ENCODE measurements around the gene NHSL1.

NHSL1 gene

DNA sequence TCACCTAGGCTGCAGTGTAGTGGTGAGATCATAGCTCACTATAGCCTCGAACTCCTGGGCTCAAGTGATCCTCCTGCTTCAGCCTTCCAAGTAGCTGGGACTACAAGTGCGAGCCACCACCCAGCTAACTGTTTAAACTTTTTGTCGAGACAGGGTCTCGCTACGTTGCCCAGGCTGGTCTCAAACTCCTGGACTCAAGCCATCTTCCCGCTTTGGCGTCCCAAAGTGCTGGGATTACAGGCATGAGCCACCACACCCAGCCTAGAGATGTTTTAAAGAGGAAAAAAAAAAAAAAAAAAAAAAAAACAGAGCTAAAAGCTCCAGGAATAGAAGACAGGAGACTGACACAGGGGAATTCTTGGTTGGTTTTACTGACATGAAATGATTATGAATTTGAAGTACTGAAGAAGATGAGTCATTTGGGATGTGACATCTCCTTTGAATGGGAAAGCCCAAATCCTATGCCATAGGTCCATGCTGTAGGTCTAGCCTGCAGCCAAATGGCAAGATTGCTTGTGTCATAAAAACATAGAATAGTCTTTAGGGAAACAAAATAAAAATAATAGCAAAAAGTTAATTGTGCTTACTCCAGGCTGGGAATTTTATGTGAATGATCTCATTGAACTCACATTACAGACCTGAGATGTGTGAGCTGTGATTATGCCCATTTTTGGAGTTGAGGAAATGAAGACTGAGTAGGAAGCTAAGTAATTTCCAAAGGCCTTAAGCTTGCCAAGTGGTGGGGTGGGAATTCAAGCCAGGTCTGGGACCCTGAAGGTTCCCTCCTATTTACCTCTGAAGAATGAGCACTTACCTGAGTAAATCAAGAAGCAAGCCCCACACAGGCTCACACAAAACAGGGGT is 24.3 kb upstream of the NHSL1 start:
- no peak for DNase-seq

DNA sequence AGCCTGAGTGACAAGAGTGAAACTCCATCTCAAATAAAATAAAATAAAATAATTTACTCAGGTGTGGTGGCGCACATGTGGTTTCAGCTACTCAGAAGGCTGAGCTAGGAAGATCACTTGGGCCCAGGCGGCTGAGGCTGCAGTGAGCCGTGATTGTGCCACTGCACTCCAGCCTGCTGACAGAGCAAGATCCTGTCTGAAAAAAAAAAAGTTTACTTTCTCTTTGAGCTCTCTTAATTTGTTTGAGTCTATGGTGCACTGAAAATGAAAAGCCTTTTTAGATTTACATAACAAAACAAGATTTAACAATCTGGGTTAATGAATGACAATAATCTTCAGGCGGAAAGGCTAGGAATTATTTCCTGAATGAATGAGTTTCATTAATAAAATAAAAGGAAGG is 23.3 kb upstream of the NHSL1 start:
- DNase-seq: no peak

DNA sequence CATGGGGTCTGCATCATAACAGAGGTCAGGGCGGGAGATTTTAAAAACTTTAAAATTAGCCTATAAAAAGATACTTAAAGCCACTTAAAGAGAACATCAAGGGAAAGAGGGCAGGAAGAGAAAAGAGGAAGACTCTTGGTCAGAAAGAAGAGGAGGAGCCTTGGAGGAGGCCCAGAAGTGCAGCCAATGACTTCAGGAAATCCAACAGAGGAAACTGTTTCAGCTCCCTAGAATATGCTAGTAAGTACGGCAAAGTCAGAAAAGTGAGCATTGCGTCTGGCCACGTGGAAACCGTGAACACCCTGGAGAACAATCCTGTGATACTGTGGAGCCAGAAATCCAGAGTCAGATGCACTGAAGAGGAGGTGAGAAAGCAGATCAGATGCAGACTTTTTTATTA is 22.5 kb upstream of the NHSL1 start:
- DNase-seq: no peak

DNA sequence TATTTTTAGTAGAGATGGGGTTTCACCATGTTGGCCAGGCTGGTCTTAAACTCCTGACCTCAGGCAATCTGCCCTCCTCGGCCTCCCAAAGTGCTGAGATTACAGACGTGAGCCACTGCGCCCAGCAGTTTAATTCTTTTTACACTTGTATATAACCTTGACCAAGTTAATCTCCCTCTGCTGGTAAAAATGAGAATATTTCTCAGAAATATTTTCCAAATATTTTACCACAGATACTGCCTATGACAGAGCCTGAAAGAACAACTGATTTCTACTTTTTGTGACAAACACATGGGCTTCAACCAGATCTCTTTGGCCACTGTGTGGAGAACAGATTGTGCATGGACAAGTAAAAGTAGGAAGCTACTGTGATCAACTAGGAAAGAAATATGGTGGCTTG is 21.2 kb upstream of the NHSL1 start:
- no peak for DNase-seq

DNA sequence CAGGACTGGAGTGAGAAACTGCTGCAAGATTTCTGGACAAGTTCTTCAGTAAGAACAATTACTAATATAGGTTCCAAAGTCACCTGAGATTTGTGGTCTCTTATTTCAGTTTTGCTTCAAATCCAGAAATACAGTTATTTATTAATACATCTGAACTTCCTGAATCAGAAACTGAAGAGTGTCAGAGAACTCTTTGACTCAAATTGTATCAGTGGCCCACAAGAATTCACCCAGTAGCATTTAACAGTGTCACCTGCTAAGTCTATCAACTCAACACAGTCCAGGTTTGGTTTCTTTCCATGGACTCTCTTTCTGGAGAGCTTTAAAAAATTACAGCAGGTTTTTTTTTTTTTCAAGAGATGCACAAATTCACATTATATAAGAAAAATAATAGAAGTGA is 18.8 kb upstream of the NHSL1 start:
- DNase-seq: no peak

DNA sequence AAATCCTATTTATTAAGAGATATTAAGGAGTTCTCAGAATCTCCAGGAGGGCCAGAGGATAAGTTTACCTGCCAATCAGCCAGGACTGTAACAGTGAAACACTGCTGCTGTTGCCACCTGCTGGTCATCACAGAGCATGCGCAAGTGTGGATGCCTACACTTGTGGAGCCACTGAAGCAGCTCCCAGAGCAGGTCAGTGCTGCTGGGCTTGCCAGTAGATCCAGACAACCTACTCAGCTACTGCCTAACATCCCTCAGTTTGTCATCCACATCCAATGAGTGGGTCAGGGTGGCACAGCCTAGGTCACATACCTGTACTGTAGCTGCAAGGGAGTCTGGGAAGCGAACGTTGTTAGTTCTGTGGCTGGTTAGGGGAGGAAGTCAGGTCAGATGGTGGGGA is 18.3 kb upstream of the NHSL1 start:
- peak; percentile 79 for DNase-seq

DNA sequence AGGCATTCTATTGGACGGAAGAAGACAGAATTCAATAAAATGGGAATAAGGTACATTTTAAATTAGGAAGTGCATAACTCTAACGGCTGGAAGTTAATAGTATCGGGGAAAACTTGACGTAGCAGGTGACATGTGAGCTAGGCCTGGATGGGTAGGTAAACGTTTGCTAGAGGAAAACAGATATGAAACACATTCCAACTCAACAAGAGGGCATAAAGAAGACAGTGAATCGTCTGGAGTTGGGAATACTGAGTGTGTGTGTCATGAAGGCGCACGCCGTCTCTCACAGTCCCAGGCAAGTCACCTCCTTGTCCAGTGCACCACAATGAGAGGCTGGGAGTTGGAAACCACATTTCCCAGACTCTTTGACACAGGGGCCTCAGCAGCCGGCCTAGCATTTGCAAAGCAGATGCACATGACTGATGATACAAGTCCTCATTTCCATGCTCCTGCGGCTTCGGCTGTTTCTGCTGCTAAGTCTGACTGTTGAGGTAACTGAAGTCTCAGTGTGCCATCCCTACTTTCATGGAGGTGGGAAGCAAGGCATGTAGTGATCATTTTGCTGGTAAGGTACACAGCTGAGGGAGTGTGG is 16.5 kb upstream of the NHSL1 start:
- no peak for DNase-seq

DNA sequence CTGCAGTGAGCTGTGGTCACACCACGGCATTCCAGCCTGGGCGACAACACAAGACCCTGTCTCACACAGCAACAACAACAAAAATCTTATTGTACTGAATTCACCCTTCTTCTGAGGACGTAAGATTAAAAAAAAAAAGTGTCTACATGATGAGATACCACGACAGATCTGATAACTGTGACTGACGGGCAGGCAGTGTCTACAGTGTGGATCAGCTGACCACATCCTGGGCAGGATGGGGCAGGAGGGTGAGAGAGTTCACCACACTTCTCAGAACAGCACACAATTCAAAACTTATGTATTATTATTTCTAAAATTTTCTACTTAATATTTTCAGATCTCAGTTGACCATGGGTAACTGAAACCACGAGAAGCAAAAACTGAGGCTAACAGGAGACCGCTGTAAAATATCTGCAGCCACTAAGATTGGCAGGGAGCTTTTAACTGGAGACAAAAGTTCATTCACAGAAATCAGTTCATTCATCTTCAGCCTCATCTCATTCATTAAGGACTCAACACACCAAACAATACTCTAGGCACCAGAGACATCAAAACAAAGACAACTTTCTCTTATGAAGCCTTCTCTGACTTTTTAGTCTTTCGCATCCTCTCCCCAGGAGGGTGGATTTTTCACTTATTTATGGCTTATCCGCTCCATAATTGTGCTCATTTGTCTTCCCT is 15.7 kb upstream of the NHSL1 start:
- no peak for DNase-seq

DNA sequence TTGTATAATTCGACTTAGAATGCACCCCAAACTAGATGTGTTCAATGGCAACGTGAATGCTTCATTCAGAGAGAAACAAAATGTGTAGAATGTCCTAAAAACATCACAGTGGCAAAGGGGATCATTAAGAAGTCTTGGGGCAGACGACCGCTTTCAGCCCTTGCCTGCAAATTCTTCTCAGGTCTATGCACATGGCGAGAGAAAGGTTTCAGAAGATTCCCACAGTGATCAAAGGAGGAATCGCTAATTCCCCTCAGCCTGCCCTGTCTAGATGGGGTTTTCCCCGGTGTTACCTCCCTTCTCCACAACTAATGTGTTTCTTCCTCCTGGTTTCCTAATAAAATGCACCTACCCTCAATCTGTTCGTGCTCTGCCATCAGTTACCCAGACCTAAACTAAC is 13.3 kb upstream of the NHSL1 start:
- no peak for DNase-seq

DNA sequence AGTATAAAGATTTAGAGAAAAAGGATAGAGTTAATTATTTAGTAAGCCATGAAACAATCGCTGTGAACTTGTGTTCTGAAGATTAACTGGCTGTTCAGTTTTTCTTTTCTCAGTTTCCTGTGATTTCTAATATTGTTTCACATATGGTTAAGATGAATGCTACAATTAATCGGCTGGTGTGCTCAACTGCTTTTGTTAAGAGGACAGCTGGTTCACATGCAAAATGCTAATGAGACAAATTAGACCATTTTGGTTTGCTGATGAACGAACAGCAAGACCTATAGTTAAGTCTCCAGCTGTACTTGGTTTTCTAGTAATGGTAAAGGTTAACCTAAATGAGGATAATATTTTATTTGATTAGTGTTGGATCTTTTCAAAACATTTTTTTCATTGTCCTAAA is 10.8 kb upstream of the NHSL1 start:
- no peak for DNase-seq

DNA sequence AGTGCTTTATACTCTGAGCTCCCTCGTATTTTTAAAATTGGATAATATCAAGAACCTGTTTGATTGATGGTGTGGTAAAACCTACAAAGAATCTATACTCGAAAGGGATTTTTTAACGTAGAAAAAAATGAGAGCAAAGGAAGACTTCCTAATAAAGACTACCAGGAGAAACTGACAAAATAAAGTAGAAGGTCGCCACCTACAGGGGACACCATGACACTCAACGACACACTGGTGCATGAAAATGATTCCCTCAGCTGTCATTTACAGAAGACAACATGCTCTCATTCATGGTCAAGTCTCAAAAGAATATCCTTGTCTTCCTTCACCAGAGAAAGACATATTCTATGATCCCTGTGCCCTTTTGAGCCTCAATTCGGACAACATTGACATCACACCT is 10.1 kb upstream of the NHSL1 start:
- no peak for DNase-seq

DNA sequence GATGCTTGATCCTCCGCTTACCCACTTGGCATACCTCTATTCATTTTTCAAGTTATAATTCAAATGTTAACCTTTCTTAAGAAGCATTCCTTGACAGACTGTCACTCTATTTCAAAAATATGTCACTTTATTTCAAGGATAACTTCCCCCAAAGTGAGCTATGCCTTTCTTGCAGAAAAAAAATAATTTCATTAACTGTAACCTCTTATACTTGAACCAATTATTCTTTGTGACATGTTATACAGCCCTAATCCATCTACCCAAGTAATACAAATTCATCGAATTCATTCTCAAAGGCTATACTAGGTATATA is 9.3 kb upstream of the NHSL1 start:
- no peak for DNase-seq

DNA sequence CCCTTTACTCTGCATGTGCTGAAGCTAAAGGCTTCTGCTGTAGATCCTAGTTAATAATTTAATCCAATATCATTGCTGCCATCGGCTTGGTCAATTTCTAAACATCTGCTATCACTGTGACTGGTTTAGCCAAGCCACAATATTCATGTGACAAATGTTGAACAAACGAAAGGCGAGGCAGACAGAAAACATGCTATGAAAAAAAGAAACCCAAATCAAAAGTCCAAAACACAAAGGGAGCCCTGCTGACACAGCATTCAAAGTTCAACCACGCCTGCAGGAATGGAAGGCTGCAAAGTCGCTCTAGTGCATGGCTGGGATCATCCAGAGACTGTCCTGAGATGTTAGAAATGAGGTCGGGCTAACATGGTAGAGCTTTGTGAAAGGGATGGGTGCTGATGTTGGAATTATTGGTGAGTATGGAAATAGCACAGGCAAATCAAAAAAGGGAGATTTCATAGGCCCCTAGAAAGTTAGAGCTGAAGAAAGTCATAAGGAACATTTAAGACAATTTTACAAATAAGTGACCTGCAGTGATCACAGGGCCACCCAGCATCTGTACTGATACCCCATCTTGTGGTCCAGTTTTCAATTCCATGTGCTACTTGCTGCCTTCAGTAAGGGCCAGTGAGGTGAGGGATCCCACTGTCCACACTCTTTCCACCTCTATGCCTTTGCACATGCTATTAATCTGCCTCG is 8.8 kb upstream of the NHSL1 start:
- DNase-seq: no peak

DNA sequence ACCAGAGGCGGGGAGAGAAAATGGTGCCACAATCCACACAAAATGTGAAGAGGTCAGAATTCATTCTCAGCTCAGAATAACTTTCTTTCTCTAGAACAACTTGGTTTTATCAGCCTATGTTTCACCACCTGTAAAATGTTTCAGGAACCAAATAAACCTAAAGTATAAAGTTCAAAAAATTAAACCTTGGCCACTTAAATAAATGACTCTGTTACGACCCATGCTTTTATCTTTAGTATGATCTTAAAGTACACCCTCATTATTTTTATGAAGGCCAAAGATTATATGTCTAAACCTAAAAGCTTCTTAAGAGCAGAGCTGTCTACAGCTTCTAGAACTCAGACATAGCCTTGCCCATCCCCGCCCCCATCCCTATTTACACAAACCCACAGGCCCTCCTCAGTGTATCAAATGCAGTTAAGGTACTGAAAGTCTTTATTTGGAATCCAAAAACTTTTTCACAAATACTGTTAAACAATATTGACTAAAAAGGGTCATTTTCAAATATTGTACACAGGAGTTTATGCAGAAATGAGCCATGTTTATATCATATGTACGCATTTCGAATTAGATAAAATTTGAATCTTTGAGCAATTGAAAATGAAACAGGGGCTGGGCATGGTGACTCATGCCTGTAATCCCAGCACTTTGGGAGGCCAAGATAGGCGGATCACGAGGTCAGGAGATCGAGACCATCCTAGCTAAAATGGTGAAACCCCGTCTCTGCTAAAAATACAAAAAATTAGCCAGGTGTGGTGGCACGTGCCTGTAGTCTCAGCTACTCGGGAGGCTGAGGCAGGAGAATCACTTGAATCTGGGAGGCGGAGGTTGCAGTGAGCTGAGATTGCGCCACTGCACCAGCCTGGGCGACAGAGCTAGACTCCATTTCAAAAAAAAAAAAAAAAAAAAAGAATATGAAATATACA is 5.7 kb upstream of the NHSL1 start:
- DNase-seq: no peak

DNA sequence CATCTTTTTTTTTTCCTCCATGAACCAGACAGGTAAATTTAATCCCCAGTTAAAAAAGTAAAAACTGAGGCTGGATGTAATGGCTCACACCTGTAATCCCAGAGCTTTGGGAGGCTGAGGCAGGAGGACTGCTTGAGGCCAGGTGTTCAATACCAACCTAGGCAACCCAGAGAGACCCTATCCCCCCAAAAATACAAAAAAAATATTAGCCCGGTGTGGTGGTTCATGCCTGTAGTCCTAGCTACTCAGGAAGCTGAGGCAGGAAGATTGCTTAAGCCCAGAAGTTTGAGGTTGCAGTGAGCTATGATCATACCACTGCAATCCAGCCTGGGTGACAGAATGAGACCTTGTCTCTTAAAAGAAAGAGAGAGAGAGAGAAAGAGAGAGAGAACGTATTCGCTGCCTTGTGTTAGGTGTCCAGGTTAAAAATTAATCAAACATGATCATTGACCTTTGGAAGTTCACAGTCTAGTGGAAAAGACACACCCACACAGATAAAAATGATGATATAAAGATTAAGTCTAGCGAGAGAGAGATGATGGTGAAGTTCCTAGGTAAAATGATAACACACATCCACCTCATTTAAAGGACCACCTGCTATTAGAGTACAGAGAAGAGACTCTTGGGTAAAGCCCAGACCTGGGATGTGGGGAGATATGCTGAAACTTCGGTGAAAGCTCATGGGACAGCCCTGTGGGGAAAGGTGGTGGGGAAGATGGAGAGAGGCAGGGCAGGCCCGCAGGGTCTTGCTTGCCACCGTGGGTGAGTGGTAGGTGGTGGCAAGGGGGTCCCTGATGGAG is 4.8 kb upstream of the NHSL1 start:
- no peak for DNase-seq

DNA sequence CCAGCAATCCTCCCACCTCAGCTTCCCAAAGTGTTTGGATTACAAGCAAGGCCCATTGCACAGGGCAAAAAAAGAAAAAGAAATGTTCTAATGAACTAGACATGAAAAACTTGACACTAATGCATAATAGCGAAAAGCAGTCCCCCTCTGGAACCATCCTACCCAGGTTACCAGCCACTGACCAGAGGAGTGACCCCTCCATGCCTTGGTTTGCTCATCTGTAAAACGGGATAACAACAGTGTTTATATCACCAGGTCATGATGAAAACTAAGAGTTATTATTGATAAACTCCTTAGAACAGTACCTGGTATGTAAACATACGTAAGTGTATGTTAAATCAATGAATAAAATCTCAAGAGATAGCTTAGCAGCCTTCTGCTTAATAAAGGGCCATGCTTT is 3.3 kb upstream of the NHSL1 start:
- DNase-seq: no peak

DNA sequence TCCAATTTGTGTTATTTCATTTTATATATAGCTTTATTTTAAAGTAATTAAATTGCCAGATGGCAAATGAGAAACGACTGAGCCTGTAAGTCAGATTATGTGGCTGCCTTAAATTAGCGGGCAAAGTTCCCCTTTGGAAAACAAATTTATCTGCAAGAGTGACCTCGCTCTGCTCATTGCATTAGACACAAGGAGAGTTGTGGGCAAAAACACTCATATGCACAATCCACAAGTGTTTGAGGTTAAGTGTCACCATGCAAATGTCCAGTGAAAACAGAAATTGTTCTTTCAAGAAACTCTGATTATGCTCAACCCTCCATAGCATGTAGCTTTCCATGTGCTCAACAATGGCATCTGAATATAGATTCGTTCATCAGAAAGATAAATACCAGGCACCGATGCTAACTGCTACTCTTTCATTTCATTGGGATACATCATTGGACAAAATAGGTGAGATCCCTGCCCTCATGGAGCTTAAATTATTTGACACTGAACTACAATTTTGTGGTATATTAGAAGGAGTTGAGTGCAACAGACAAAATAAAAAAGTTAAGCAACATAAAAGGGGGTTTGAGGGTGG is 1.7 kb upstream of the NHSL1 start:
- no peak for DNase-seq

DNA sequence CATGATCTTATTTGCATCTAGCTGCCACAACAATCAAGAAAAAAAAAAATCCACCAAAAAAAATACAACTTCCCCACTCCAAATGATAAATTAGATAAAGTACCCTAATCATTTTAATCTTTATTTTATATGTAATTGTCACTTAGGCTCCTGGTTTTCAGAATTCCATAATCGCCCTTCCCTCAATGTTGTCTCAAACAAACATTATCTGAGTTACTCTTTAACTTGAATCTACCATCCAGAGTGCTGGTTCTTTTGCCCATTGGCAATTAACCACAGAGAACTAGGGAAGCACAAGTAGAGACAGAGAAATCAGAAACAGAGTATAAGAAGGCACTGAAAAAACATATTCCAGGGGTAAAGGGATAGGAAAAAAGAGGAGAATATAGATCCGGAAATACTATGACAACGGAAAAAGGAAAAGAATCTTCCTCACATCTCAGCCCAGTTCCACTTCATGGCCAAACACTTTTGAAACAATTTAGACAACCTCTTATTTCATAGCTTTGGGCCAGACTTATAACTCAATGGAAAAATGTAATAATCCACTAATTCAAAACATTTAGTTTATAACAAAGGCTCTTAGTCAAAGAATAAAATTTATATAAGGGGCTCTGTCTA is 861 bp upstream of the NHSL1 start:
- DNase-seq: no peak

DNA sequence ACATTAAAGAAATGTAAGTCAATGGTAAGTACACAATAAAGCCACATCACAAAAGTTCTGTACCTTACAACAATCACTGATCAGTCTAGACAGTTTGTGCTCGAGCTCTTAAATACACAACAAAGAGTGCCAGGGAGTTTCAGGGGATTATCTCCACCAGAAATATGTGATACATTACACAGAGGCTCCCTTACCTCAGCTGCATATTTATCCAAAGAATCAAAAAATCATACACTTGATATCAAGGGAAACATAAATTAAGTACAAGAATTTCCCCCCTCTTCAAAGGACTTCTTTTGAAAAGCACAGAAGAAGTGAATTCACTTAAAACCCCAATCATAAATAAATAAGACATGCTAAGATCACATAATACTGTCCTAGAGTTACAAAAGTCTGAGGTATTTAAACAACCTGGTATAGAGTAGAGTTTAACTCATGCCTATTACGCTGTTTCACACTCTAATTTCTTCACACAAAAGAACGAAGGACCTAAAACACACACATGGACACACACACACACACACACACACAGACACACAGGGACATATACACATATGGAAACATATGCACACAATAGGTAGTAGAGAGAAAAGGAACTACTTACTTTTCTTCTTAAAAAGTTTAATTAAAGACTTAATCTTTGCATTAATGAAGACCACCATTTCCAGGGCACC is 528 bp downstream of the NHSL1 start:
- no peak for DNase-seq

DNA sequence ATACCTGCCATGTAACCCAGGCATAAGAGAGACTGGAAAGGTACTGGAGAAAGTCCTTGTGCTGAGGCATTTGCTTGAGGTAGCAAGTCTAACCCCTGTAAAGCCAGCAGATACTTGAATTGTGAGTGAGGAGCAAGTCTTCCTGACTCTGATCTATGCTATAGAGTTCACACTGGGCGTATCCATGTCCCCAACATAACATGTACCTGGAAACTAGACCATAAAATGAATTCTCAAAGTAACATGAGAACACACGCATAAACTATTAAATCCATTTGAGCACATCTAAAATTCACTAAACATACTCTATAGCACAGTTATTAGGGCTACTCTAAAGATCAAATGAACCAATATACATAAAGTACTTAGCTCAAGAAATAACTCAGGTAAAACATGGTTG is 2.0 kb downstream of the NHSL1 start:
- no peak for DNase-seq

Data from islet precursor cell (in vitro differentiated cells).